OCI-LY1 (cell line): ENCODE measurements around the gene TBC1D14.
A peak's percentile ranks its signal among the peaks of the same experiment; 100 is the strongest.

Source experiments
- H2AFZ ChIP-seq: fragments of 200-600 bp; sonication (generic), shearing (Covaris generic); 2 replicates; pipeline ENCODE4 v1.6.0; 2014; ENCODE audit warnings: antibody characterized with exemption, mild to moderate bottlenecking, low read length
- H3F3A ChIP-seq: fragments of 200-600 bp; sonication (generic), shearing (Covaris generic); 2 replicates; pipeline ENCODE4 v1.6.0; 2014; ENCODE audit warnings: mild to moderate bottlenecking, antibody characterized with exemption, low read length, moderate library complexity; ENCODE audit not compliant: insufficient read depth
- H3K27ac ChIP-seq: fragments of 200-600 bp; sonication (generic); 2 replicates; pipeline ENCODE4 v1.5.1; 2014; ENCODE audit warnings: low read length, mixed run types, mild to moderate bottlenecking, low read depth; ENCODE audit not compliant: poor library complexity, severe bottlenecking
- H3K27me3 ChIP-seq: fragments of 200-600 bp; sonication (generic); 2 replicates; pipeline ENCODE4 v1.6.0; 2014; ENCODE audit warnings: antibody characterized with exemption, mild to moderate bottlenecking, low read length, moderate library complexity; ENCODE audit not compliant: insufficient read depth
- H3K36me3 ChIP-seq: fragments of 200-600 bp; sonication (generic); 2 replicates; pipeline ENCODE4 v1.6.1; 2014; ENCODE audit warnings: mild to moderate bottlenecking, antibody characterized with exemption, low read length, moderate library complexity, mixed read lengths; ENCODE audit not compliant: insufficient read depth
- H3K4me1 ChIP-seq: fragments of 200-600 bp; sonication (generic); 2 replicates; pipeline ENCODE4 v1.5.1; 2014; ENCODE audit warnings: mild to moderate bottlenecking, low read length, moderate library complexity; ENCODE audit not compliant: insufficient read depth, severe bottlenecking
- H3K4me2 ChIP-seq: fragments of 200-600 bp; sonication (generic), shearing (Covaris generic); 2 replicates; pipeline ENCODE4 v1.6.1; 2014; ENCODE audit warnings: low read length
- H3K4me3 ChIP-seq: fragments of 200-600 bp; sonication (generic); 2 replicates; pipeline ENCODE4 v1.5.1; 2014; ENCODE audit warnings: low read length, low read depth, mild to moderate bottlenecking, mixed read lengths; ENCODE audit not compliant: poor library complexity, severe bottlenecking
- H3K79me2 ChIP-seq: fragments of 200-600 bp; shearing (Covaris generic); 2 replicates; pipeline ENCODE4 v1.6.1; 2016; ENCODE audit warnings: mixed run types, low read length, mixed read lengths; ENCODE audit not compliant: insufficient read depth
- H3K9ac ChIP-seq: fragments of 200-600 bp; sonication (generic), shearing (Covaris generic); 2 replicates; pipeline ENCODE4 v1.6.1; 2014; ENCODE audit warnings: mild to moderate bottlenecking, low read length, mixed read lengths
- H3K9me2 ChIP-seq: fragments of 200-600 bp; sonication (generic), shearing (Covaris generic); 2 replicates; pipeline ENCODE4 v1.6.1; 2014; ENCODE audit warnings: low read depth, mild to moderate bottlenecking, low read length, mixed read lengths
- H3K9me3 ChIP-seq: fragments of 200-600 bp; shearing (Covaris generic); 2 replicates; pipeline ENCODE4 v1.6.1; 2014; ENCODE audit warnings: low read length, mixed read lengths
- H4K20me1 ChIP-seq: fragments of 200-600 bp; sonication (generic), shearing (Covaris generic); 2 replicates; pipeline ENCODE4 v1.6.0; 2016; ENCODE audit warnings: mild to moderate bottlenecking, low read length; ENCODE audit not compliant: insufficient read depth
- EZH2 ChIP-seq: fragments of 200-600 bp; sonication (generic), shearing (Covaris generic); IDR thresholded peaks from 2 replicates; pipeline ENCODE4 v1.8.0; 2017; ENCODE audit warnings: borderline replicate concordance, mixed run types, mild to moderate bottlenecking, antibody characterized with exemption, low read length, moderate library complexity, mixed read lengths
- TF ChIP-seq, protein P1 (sequence below): fragments of 200-600 bp; sonication (generic), shearing (Covaris generic); IDR thresholded peaks from 2 replicates; pipeline ENCODE4 v1.5.1; 2017; ENCODE audit warnings: mild to moderate bottlenecking, antibody characterized with exemption, low read length, moderate library complexity, mixed read lengths

Gene TBC1D14

DNA sequence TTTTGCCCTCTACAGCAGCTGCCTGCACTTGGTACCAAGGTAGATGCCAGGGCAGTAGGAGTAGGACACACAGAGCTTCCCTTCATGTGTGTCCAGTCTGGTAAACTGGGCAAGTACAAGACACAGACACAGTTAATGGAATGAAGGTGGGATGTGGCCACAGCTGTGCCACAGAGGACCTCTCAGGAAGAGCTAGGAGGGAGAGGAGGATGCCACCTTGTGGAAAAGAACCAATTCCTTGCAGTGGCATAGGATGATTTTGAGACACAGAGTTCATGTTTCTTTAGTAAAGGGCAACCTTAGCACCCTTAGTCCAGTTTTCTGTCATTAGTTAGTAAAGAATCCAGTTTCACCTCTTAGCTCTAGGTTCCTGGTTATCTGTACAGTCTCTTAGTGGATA, 36.3 kb upstream of the TBC1D14 start:
- H3K9me3 ChIP-seq: no peaks in the 10 kb centered on the region
- no peaks in the 10 kb centered on the region for H3K79me2 ChIP-seq
- no peaks in the 10 kb centered on the region for H3K9me2 ChIP-seq
- H3K9ac ChIP-seq: no peak overlapping the region
- TF ChIP-seq EZH2: no peak
- TF ChIP-seq, protein P1, sequence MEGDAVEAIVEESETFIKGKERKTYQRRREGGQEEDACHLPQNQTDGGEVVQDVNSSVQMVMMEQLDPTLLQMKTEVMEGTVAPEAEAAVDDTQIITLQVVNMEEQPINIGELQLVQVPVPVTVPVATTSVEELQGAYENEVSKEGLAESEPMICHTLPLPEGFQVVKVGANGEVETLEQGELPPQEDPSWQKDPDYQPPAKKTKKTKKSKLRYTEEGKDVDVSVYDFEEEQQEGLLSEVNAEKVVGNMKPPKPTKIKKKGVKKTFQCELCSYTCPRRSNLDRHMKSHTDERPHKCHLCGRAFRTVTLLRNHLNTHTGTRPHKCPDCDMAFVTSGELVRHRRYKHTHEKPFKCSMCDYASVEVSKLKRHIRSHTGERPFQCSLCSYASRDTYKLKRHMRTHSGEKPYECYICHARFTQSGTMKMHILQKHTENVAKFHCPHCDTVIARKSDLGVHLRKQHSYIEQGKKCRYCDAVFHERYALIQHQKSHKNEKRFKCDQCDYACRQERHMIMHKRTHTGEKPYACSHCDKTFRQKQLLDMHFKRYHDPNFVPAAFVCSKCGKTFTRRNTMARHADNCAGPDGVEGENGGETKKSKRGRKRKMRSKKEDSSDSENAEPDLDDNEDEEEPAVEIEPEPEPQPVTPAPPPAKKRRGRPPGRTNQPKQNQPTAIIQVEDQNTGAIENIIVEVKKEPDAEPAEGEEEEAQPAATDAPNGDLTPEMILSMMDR: no peak
- H3K4me2 ChIP-seq: no peak overlapping the region
- no peaks in the 10 kb centered on the region for H4K20me1 ChIP-seq
- peaks cover 13% of the 10 kb centered on the region for H3K36me3 ChIP-seq
- H3F3A ChIP-seq: no peaks in the 10 kb centered on the region
- H2AFZ ChIP-seq: no peak overlapping the region
- H3K27ac ChIP-seq: no peak overlapping the region
- no peaks in the 10 kb centered on the region for H3K27me3 ChIP-seq
- H3K4me3 ChIP-seq: no peak overlapping the region
- no peaks in the 10 kb centered on the region for H3K4me1 ChIP-seq

DNA sequence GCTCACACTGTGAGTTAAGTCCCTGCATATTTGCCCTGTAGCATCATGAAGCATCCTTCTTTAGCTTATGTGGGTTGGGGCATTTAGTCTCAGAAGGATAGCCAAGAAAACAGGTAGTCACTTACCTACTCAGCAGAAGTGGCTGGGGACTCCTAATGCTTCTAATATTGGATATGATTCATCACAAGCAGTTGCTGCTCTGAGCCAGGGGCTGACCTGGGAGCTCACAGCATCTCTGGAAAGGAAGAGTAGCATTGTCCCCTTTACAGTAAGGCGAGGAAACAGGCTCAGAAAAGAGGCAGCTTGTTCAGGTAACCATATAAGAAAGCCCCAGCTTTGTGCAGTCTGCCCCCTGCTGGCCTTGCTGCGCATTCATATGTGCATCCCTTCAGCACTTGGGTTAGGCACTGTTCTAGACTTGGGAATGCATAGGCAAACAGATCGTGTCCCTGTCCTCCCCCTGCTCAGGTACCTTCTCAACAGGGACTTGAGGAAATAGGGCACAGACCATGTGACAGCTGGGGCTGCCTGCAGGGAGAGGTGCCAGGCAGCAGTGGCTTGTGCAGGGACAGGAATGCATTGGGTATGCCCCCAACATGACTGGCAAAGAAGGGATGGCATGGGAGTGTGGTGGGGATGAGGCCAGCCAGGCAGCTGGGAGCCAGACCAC, 35.7 kb upstream of the TBC1D14 start:
- no peak overlapping the region for H3K27ac ChIP-seq
- no peak overlapping the region for H3K4me2 ChIP-seq
- H3K9me3 ChIP-seq: no peaks in the 10 kb centered on the region
- no peaks in the 10 kb centered on the region for H3K79me2 ChIP-seq
- no peaks in the 10 kb centered on the region for H3K27me3 ChIP-seq
- no peaks in the 10 kb centered on the region for H4K20me1 ChIP-seq
- H2AFZ ChIP-seq: no peak overlapping the region
- no peaks in the 10 kb centered on the region for H3K9me2 ChIP-seq
- no peak for TF ChIP-seq EZH2
- TF ChIP-seq, protein P1: peak; percentile 75
- H3K4me1 ChIP-seq: no peaks in the 10 kb centered on the region
- H3K36me3 ChIP-seq: peaks cover 13% of the 10 kb centered on the region
- no peaks in the 10 kb centered on the region for H3F3A ChIP-seq
- no peak overlapping the region for H3K4me3 ChIP-seq
- H3K9ac ChIP-seq: no peak overlapping the region

GRCh38 chr4:6874981-6875380, 34.6 kb upstream of the TBC1D14 start:
- H3K9me2 ChIP-seq: no peaks in the 10 kb centered on the region
- no peak overlapping the region for H3K4me2 ChIP-seq
- H3F3A ChIP-seq: no peaks in the 10 kb centered on the region
- H3K4me3 ChIP-seq: no peak overlapping the region
- no peak for TF ChIP-seq EZH2
- TF ChIP-seq, protein P1: no peak
- H3K36me3 ChIP-seq: peaks cover 13% of the 10 kb centered on the region
- no peak overlapping the region for H3K9ac ChIP-seq
- no peaks in the 10 kb centered on the region for H3K9me3 ChIP-seq
- H2AFZ ChIP-seq: no peak overlapping the region
- no peaks in the 10 kb centered on the region for H4K20me1 ChIP-seq
- H3K4me1 ChIP-seq: no peaks in the 10 kb centered on the region
- no peak overlapping the region for H3K27ac ChIP-seq
- H3K79me2 ChIP-seq: no peaks in the 10 kb centered on the region
- H3K27me3 ChIP-seq: no peaks in the 10 kb centered on the region
